H1 (cell line): ENCODE measurements around the gene PTDSS2. TPM values are rescaled to one million over a fixed set of nuclear protein-coding genes. Genes with fewer than 3 reads are reported as not detected.

Source experiments
- CTCF ChIA-PET: fragments of 300-600 bp; sonication (Branson Sonifier 250); formaldehyde crosslinking; loops from one replicate; lab custom pipeline; 2021; ENCODE audit not compliant: partially characterized antibody; lab: Charles Lee
- POLR2A ChIA-PET: fragments of 300-600 bp; sonication (Branson Sonifier 250); formaldehyde crosslinking; loops from one replicate; lab custom pipeline; 2021; ENCODE audit warnings: inconsistent platforms; ENCODE audit not compliant: partially characterized antibody; lab: Charles Lee
- DNase-seq, 2 experiments: peaks; one replicate each; pipeline versions ENCODE4 v3.0.0 to v3.0.0-alpha.2; 2010 to 2022; ENCODE audit warnings: low spot score in 2 of 2, low read depth in 1 of 2, mixed read lengths in 1 of 2
- FAIRE-seq: peaks from 2 replicates; lab custom pipeline; 2011; peaks lifted over from hg19 to GRCh38; lab: Jason Lieb, UNC
- H2AFZ ChIP-seq: 2 replicates; pipeline ENCODE4 v1.8.1; 2012; ENCODE audit warnings: low read length, inconsistent platforms
- H2AK5ac ChIP-seq: 2 replicates; pipeline ENCODE4 v1.6.1; 2013; ENCODE audit warnings: low read depth, low read length
- H2BK120ac ChIP-seq: replicated peaks from 2 replicates; pipeline ENCODE3; 2013; ENCODE audit warnings: low read depth, low read length, inconsistent platforms
- H2BK12ac ChIP-seq: 2 replicates; pipeline ENCODE4 v1.6.1; 2013; ENCODE audit warnings: low read depth, low read length
- H2BK15ac ChIP-seq: 2 replicates; pipeline ENCODE4 v1.6.1; 2013; ENCODE audit warnings: low read length
- H2BK20ac ChIP-seq: 2 replicates; pipeline ENCODE4 v1.6.1; 2013; ENCODE audit warnings: low read length
- H2BK5ac ChIP-seq: 2 replicates; pipeline ENCODE4 v1.6.1; 2013; ENCODE audit warnings: low read depth, low read length
- H3K14ac ChIP-seq: 2 replicates; pipeline ENCODE4 v1.6.1; 2013; ENCODE audit warnings: inconsistent platforms; ENCODE audit not compliant: insufficient read length
- H3K18ac ChIP-seq: 2 replicates; pipeline ENCODE4 v1.6.1; 2013; ENCODE audit warnings: low read length; ENCODE audit errors: extremely low read depth
- H3K23ac ChIP-seq: 2 replicates; pipeline ENCODE4 v1.6.1; 2013; ENCODE audit warnings: inconsistent platforms; ENCODE audit not compliant: insufficient read length
- H3K23me2 ChIP-seq: 2 replicates; pipeline ENCODE4 v1.6.1; 2013; ENCODE audit warnings: low read depth, low read length
- H3K27ac ChIP-seq: 2 replicates; pipeline ENCODE4 v1.6.1; 2011; ENCODE audit warnings: low read depth, low read length, inconsistent platforms
- H3K27me3 ChIP-seq, 4 experiments: replicated peaks in 1 of 4; 1 replicate in 1 of 4; 2 replicates in 3 of 4; pipeline versions ENCODE4 v1.6.1 to v1.8.1; 2011 to 2013; ENCODE audit warnings: low read length in 3 of 4, mild to moderate bottlenecking in 3 of 4, inconsistent platforms in 2 of 4, mixed read lengths in 2 of 4, moderate library complexity in 1 of 4; ENCODE audit not compliant: control insufficient read depth in 3 of 4, insufficient read depth in 3 of 4; ENCODE audit errors: extremely low read depth in 1 of 4
- H3K36me3 ChIP-seq, 4 experiments: 2 replicates each; pipeline versions ENCODE4 v1.6.1 to v1.8.1; 2011 to 2013; ENCODE audit warnings: mild to moderate bottlenecking in 4 of 4, low read length in 3 of 4, moderate library complexity in 2 of 4, control low read depth in 1 of 4, inconsistent platforms in 1 of 4; ENCODE audit not compliant: insufficient read depth in 4 of 4, control insufficient read depth in 2 of 4
- H3K4ac ChIP-seq: replicated peaks from 2 replicates; pipeline ENCODE3; 2013; ENCODE audit warnings: low read length, low read depth, mixed read lengths, inconsistent platforms; ENCODE audit not compliant: insufficient read length
- H3K4me1 ChIP-seq, 4 experiments: replicated peaks in 1 of 4; 1 replicate in 1 of 4; 2 replicates in 3 of 4; pipeline versions ENCODE4 v1.6.1 to v1.8.1; 2011 to 2013; ENCODE audit warnings: low read length in 3 of 4, inconsistent platforms in 2 of 4, mixed read lengths in 1 of 4; ENCODE audit not compliant: insufficient read depth in 4 of 4, control insufficient read depth in 3 of 4
- H3K4me2 ChIP-seq, 2 experiments: 2 replicates each; pipeline versions ENCODE4 v1.6.1 to v1.8.1; 2011 to 2013; ENCODE audit warnings: low read depth in 2 of 2, low read length in 2 of 2, control low read depth in 1 of 2, inconsistent platforms in 1 of 2, mild to moderate bottlenecking in 1 of 2; ENCODE audit not compliant: insufficient read depth in 1 of 2
- H3K4me3 ChIP-seq, 4 experiments: fragments of 200-600, 300-600 bp in 1 of 4; sonication (generic), shearing (Covaris generic), sonication (Bioruptor Twin) in 1 of 4; 2 replicates each; pipeline versions ENCODE4 v1.5.1 to v1.8.1; 2011 to 2016; ENCODE audit warnings: low read length in 4 of 4, low read depth in 3 of 4, control low read depth in 2 of 4, inconsistent platforms in 2 of 4, mild to moderate bottlenecking in 2 of 4, mixed read lengths in 1 of 4, moderate library complexity in 1 of 4; ENCODE audit not compliant: insufficient read depth in 2 of 4; ENCODE audit errors: extremely low read depth in 1 of 4
- H3K56ac ChIP-seq: replicated peaks from 2 replicates; pipeline ENCODE3; 2013; ENCODE audit warnings: low read depth, mild to moderate bottlenecking, mixed read lengths, low read length, inconsistent platforms; ENCODE audit not compliant: insufficient read length
- H3K79me1 ChIP-seq: 2 replicates; pipeline ENCODE4 v1.6.1; 2013; ENCODE audit warnings: low read depth, low read length, control low read depth
- H3K79me2 ChIP-seq, 2 experiments: 2 replicates each; pipeline versions ENCODE4 v1.6.1 to v1.8.1; 2012 to 2013; ENCODE audit warnings: low read length in 2 of 2, mild to moderate bottlenecking in 2 of 2, inconsistent platforms in 1 of 2; ENCODE audit not compliant: insufficient read depth in 2 of 2, control insufficient read depth in 1 of 2
- H3K9ac ChIP-seq, 4 experiments: replicated peaks in 1 of 4; 1 replicate in 1 of 4; 2 replicates in 3 of 4; pipeline versions ENCODE4 v1.6.1 to v1.8.1; 2011 to 2013; ENCODE audit warnings: low read depth in 3 of 4, low read length in 3 of 4, control low read depth in 2 of 4, mild to moderate bottlenecking in 2 of 4, moderate library complexity in 2 of 4, inconsistent platforms in 1 of 4; ENCODE audit errors: extremely low read depth in 1 of 4
- H3K9me3 ChIP-seq, 2 experiments: 2 replicates each; pipeline versions ENCODE4 v1.6.1 to v1.8.1; 2012 to 2013; ENCODE audit warnings: mild to moderate bottlenecking in 2 of 2, moderate library complexity in 2 of 2, control low read depth in 1 of 2, inconsistent platforms in 1 of 2, low read depth in 1 of 2, low read length in 1 of 2, mixed read lengths in 1 of 2; ENCODE audit not compliant: insufficient read depth in 2 of 2
- H4K20me1 ChIP-seq, 2 experiments: replicated peaks in 1 of 2; 2 replicates each; pipeline versions ENCODE3 to v1.8.1; 2011 to 2013; ENCODE audit warnings: inconsistent platforms in 2 of 2, low read length in 2 of 2, mild to moderate bottlenecking in 1 of 2; ENCODE audit not compliant: insufficient read depth in 2 of 2, control insufficient read depth in 1 of 2
- H4K5ac ChIP-seq: 2 replicates; pipeline ENCODE4 v1.6.1; 2013; ENCODE audit warnings: low read length, low read depth, mixed read lengths, inconsistent platforms; ENCODE audit not compliant: insufficient read length
- H4K8ac ChIP-seq: 2 replicates; pipeline ENCODE4 v1.8.0; 2013; ENCODE audit warnings: mild to moderate bottlenecking, moderate library complexity, low read length, inconsistent platforms; ENCODE audit not compliant: insufficient read depth; ENCODE audit errors: extremely low read depth
- H4K91ac ChIP-seq: replicated peaks from 2 replicates; pipeline ENCODE3; 2013; ENCODE audit warnings: low read length, mixed read lengths, inconsistent platforms; ENCODE audit not compliant: insufficient read length
- ASH2L ChIP-seq: fragments of 200-600, 300-600 bp; sonication (generic); IDR thresholded peaks from one replicate; pipeline ENCODE4 v1.7.1; 2017; ENCODE audit warnings: low read length
- CHD2 ChIP-seq: IDR thresholded peaks from 2 replicates; pipeline ENCODE4 v1.6.1; 2012; ENCODE audit warnings: low read length, improper control_type of control experiment
- CREB1 ChIP-seq: IDR thresholded peaks from 2 replicates; pipeline ENCODE4 v1.6.1; 2012; ENCODE audit warnings: inconsistent platforms
- JUN ChIP-seq: IDR thresholded peaks from 2 replicates; pipeline ENCODE4 v1.6.1; 2011; ENCODE audit warnings: low read depth, mild to moderate bottlenecking, improper control_type of control experiment, low read length
- KDM1A ChIP-seq: fragments of 200-600, 300-600 bp; sonication (generic); IDR thresholded peaks from 2 replicates; pipeline ENCODE4 v1.7.1; 2016; ENCODE audit warnings: mild to moderate bottlenecking, low read length, borderline replicate concordance
- KDM5A ChIP-seq: fragments of 200-600 bp; IDR thresholded peaks from 2 replicates; pipeline ENCODE4 v1.7.1; 2012; ENCODE audit warnings: mild to moderate bottlenecking, low read length, inconsistent platforms, mixed read lengths
- NANOG ChIP-seq: IDR thresholded peaks from 2 replicates; pipeline ENCODE4 v1.6.1; 2011; ENCODE audit warnings: low read length, low read depth, mild to moderate bottlenecking, inconsistent platforms; ENCODE audit not compliant: insufficient read depth, poor library complexity, severe bottlenecking
- POLR2AphosphoS5 ChIP-seq: IDR thresholded peaks from 2 replicates; pipeline ENCODE4 v1.6.1; 2011; ENCODE audit warnings: low read depth, low read length
- SP1 ChIP-seq: IDR thresholded peaks from 2 replicates; pipeline ENCODE4 v1.6.1; 2011; ENCODE audit warnings: low read depth, low read length
- SUZ12 ChIP-seq: fragments of 200-600 bp; sonication (generic); IDR thresholded peaks from 2 replicates; pipeline ENCODE4 v1.6.1; 2012; ENCODE audit warnings: mild to moderate bottlenecking, inconsistent platforms, low read length, moderate library complexity, mixed read lengths
- TEAD4 ChIP-seq: IDR thresholded peaks from 2 replicates; pipeline ENCODE4 v1.6.1; 2012; ENCODE audit warnings: low read depth, low read length, inconsistent platforms, mixed read lengths
- WGBS, 2 experiments: shearing (Covaris generic) in 1 of 2; methylation state at CpG; one replicate each; pipeline versions ENCODE4 v1.1.6 to v1.1.7; 2013 to 2015; ENCODE audit warnings: low lambda C conversion rate in 2 of 2, mixed read lengths in 2 of 2, inconsistent platforms in 1 of 2, low coverage in 1 of 2, missing lambda C conversion rate in 1 of 2; ENCODE audit not compliant: insufficient replicate concordance in 2 of 2, insufficient coverage in 1 of 2, insufficient read length in 1 of 2; ENCODE audit errors: extremely low coverage in 1 of 2, missing lambda C conversion rate in 1 of 2; 5-methylcytosine and 5-hydroxymethylcytosine counted together
- polyA plus RNA-seq, 7 experiments: library from polyadenylated mRNA; depleted of rRNA in 3 of 7; stranded (reverse) in 5 of 7; unstranded in 2 of 7; fragments of >200 nt in 5 of 7; fragments of 200-250 nt in 2 of 7; gene quantifications; 1 replicate in 5 of 7; 2 replicates in 1 of 7; 4 replicates in 1 of 7; pipeline versions ENCODE4 v1.2.1 to v1.2.3, GENCODE V29; 2011 to 2013; ENCODE audit warnings: missing spikeins in 2 of 7, mixed read lengths in 2 of 7
- total RNA-seq: library from RNA; stranded (reverse); fragmentation: NEBNext Ultra II Directional; extraction: Animal tissue kit (Norgen Biotek cat#: 25700); gene quantifications from 2 replicates; pipeline ENCODE4 v1.2.1, GENCODE V29; 2021
- TF ChIP-seq, protein P1 (sequence below): IDR thresholded peaks from 2 replicates; pipeline ENCODE4 v1.6.1; 2011; ENCODE audit warnings: low read depth, mild to moderate bottlenecking, low read length; ENCODE audit not compliant: insufficient read depth

PTDSS2 gene
- total and polyA plus RNA-seq, 2 of the 8 experiments (the other 6 are each of a cell fraction or from before 2014, with no cell fraction given): 48.7 to 68.2 TPM

DNA sequence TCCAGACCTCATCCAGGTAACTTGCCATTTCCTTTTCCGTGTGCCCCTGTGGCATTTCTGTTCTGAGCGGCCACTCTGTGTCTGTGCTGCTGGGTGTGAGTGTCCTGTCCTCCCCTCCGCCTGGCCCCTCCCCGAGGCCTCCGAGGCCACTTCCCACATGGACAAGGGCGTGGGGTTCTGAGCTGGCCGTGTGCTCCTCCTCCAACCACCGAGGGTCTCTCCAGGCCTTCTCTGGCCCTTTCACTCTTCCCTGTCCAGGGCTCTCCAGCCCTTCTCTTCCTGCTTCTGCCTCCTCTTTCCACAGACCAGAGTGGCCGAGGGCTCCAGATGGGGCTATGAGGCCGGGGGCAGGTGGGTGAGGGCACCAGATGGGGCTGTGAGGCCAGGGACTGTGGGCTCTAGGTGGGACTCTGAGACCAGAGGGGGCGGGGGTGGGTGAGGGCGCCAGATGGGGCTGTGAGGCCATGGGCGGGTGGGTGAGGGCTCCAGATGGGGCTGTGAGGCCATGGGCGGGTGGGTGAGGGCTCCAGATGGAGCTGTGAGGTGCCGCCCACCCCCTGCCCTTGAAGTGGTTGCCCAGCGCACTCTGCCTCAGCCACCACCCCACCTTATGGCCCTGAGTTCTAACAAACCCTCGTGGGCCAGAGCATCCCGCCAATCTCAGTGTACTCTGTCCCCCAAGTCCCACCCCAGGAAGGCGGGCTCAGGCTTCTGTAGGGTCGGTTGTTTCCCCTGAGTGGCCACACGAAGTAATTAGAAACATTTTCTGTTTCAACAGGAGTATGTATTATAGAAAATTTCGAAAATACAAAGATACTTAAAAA, 24.1 kb downstream of the PTDSS2 start:
- 88% methylated on average over 17 of the region's 22 CpGs; no CpG with 5 or more reads in 1 of the 2 experiments for WGBS, 2 experiments
- Histone ChIP-seq H4K8ac (no peak overlapping the region), H2BK15ac (no peak overlapping the region), H3K14ac (no peak overlapping the region), H2BK20ac (no peak overlapping the region), H3K23ac (no peak overlapping the region), H3K27me3 (no peaks in the 10 kb centered on the region), H3K36me3 (peaks cover 0 to 7% (median 2%) of the 10 kb centered on the region in 4 experiments; a peak in 2 of 8 replicates), H2BK12ac (no peak overlapping the region), H2BK5ac (peak overlapping the region; percentile 24; the same call in 1 of the 2 replicates), H3K4me3 (no peak overlapping the region), H3K4ac (no peak overlapping the region), H4K5ac (no peak overlapping the region), H2AFZ (no peak overlapping the region), H3K4me2 (no peak overlapping the region), H3K27ac (no peak overlapping the region; the same call in 1 of the 2 replicates), H3K23me2 (no peaks in the 10 kb centered on the region), H3K4me1 (peaks cover 0 to 10% (median 6%) of the 10 kb centered on the region in 4 experiments; a peak in 6 of 7 replicates), H3K79me1 (peaks cover 16% of the 10 kb centered on the region), H3K9me3 (no peaks in the 10 kb centered on the region), H3K18ac (no peak overlapping the region), H4K20me1 (peaks cover 0 to 9% of the 10 kb centered on the region in 2 experiments), H2AK5ac (no peak overlapping the region; the same call in 1 of the 2 replicates), H3K79me2 (peaks cover 7 to 42% of the 10 kb centered on the region in 2 experiments), H2BK120ac (no peak overlapping the region), H3K56ac (no peak overlapping the region), H4K91ac (no peak overlapping the region), H3K9ac (no peak overlapping the region)
- DNase-seq: no peak
- TF ChIP-seq JUN: no peak
- no peak for TF ChIP-seq POLR2AphosphoS5
- no peak for TF ChIP-seq SP1
- TF ChIP-seq TEAD4: no peak
- TF ChIP-seq CREB1: no peak
- no peak for TF ChIP-seq SUZ12
- TF ChIP-seq KDM1A: no peak
- TF ChIP-seq KDM5A: no peak
- no peak for TF ChIP-seq ASH2L
- TF ChIP-seq, protein P1, sequence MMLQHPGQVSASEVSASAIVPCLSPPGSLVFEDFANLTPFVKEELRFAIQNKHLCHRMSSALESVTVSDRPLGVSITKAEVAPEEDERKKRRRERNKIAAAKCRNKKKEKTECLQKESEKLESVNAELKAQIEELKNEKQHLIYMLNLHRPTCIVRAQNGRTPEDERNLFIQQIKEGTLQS: no peak
- no peak for TF ChIP-seq NANOG
- no peak for TF ChIP-seq CHD2
- ChIA-PET POLR2A (interaction anchor here (0.6 to 1.9 kb wide), 6 partner anchors 18 to 37 kb away, joined by 3 to 6 read pairs (median 5); partner anchors contain the start of gene RNH1), CTCF (interaction anchor here (0.9 to 4.0 kb wide), 8 partner anchors 10 to 78 kb away, joined by 3 to 32 read pairs (median 6); partner anchors contain the start of gene PTDSS2)
- FAIRE-seq: no peak
